Naive thymus-derived CD4-positive, alpha-beta T cell (primary cell): ENCODE measurements around the gene IL17REL. TPM values are rescaled to one million over a fixed set of nuclear protein-coding genes. Genes with fewer than 3 reads are reported as not detected.

Experiments
- ATAC-seq: fragments of 150-1000 bp; cut with Tn5 transposase; 2 replicates; pipeline ENCODE4 v1.10.0; 2021; ENCODE audit warnings: mild to moderate bottlenecking, moderate library complexity
- CTCF ChIA-PET: fragments of 350-600 bp; sonication (Branson Sonifier 250); formaldehyde crosslinking; loops from one replicate; lab custom pipeline; 2021; ENCODE audit warnings: antibody characterized with exemption; lab: Charles Lee
- POLR2A ChIA-PET: fragments of 350-600 bp; sonication (Branson Sonifier 250); formaldehyde crosslinking; loops from one replicate; lab custom pipeline; 2021; ENCODE audit warnings: antibody characterized with exemption, inconsistent platforms; lab: Charles Lee
- DNase-seq, 9 donors: peaks; one replicate each; pipeline versions ENCODE4 v3.0.0 to v3.0.0-alpha.2; 2020 to 2022; ENCODE audit warnings: mixed read lengths in 1 of 9
- H3K27ac ChIP-seq: one replicate; pipeline ENCODE4 v1.7.0; 2013; ENCODE audit warnings: mild to moderate bottlenecking, low read depth, low read length, moderate library complexity
- H3K27me3 ChIP-seq, 2 donors: one replicate each; pipeline ENCODE4 v1.7.0; 2013; ENCODE audit warnings: low read length in 2 of 2, mild to moderate bottlenecking in 2 of 2, moderate library complexity in 2 of 2; ENCODE audit not compliant: control insufficient read depth in 2 of 2, insufficient read depth in 2 of 2
- H3K36me3 ChIP-seq, 3 experiments: 1 replicate in 2 of 3; 2 replicates in 1 of 3; pipeline ENCODE4 v1.7.0; 2013; ENCODE audit warnings: low read length in 3 of 3, mild to moderate bottlenecking in 3 of 3, moderate library complexity in 1 of 3; ENCODE audit not compliant: insufficient read depth in 3 of 3, control insufficient read depth in 2 of 3
- H3K4me1 ChIP-seq, 2 donors: one replicate each; pipeline ENCODE4 v1.7.0; 2013; ENCODE audit warnings: low read length in 2 of 2, mild to moderate bottlenecking in 2 of 2, moderate library complexity in 1 of 2; ENCODE audit not compliant: control insufficient read depth in 2 of 2, insufficient read depth in 2 of 2
- H3K4me3 ChIP-seq: 2 replicates; pipeline ENCODE4 v1.7.0; 2013; ENCODE audit warnings: mild to moderate bottlenecking, low read length
- H3K9me3 ChIP-seq, 3 experiments: 1 replicate in 2 of 3; 2 replicates in 1 of 3; pipeline ENCODE4 v1.7.0; 2013; ENCODE audit warnings: low read length in 3 of 3; ENCODE audit not compliant: control insufficient read depth in 2 of 3
- H3K27ac Mint-ChIP-seq, 9 donors: one replicate each; pipeline ENCODE4 v1.8.0; 2020 to 2022; ENCODE audit warnings: mixed read lengths in 9 of 9, mild to moderate bottlenecking in 8 of 9, moderate library complexity in 5 of 9, inconsistent platforms in 2 of 9
- H3K27me3 Mint-ChIP-seq, 5 donors: one replicate each; pipeline ENCODE4 v1.8.0; 2021 to 2022; ENCODE audit warnings: mixed read lengths in 5 of 5, mild to moderate bottlenecking in 1 of 5
- H3K36me3 Mint-ChIP-seq, 5 donors: one replicate each; pipeline ENCODE4 v1.8.0; 2020 to 2022; ENCODE audit warnings: mixed read lengths in 5 of 5, mild to moderate bottlenecking in 3 of 5, inconsistent platforms in 1 of 5
- H3K4me1 Mint-ChIP-seq, 7 donors: one replicate each; pipeline ENCODE4 v1.8.0; 2020 to 2022; ENCODE audit warnings: mixed read lengths in 7 of 7, mild to moderate bottlenecking in 3 of 7, inconsistent platforms in 1 of 7
- H3K4me3 Mint-ChIP-seq, 10 donors: one replicate each; pipeline ENCODE4 v1.8.0; 2020 to 2022; ENCODE audit warnings: mild to moderate bottlenecking in 10 of 10, mixed read lengths in 10 of 10, moderate library complexity in 6 of 10, inconsistent platforms in 2 of 10
- H3K9me3 Mint-ChIP-seq, 11 donors: one replicate each; pipeline ENCODE4 v1.8.0; 2020 to 2022; ENCODE audit warnings: mixed read lengths in 11 of 11, mild to moderate bottlenecking in 4 of 11, inconsistent platforms in 1 of 11, moderate library complexity in 1 of 11
- intact Hi-C, 2 donors: fragments of 100-400 bp; cut with micrococcal nuclease; formaldehyde crosslinking; loops; one replicate each; pipeline ENCODE4 v1.15.1; 2023
- polyA plus RNA-seq, 2 donors: library from polyadenylated mRNA; unstranded; fragments of 300-500 nt; fragmentation: Illumina TruSeq; gene quantifications; one replicate each; pipeline ENCODE4 v1.2.3, GENCODE V29; 2021
- total RNA-seq, 6 experiments: library from RNA in 5 of 6; stranded (reverse) in 5 of 6; gene quantifications; 1 replicate in 5 of 6; 2 replicates in 1 of 6; pipeline ENCODE4 v1.2.3 and lab custom pipeline; 2021 to 2026

IL17REL gene
- total and polyA plus RNA-seq, 7 experiments from 2014 or later = not detected

DNA sequence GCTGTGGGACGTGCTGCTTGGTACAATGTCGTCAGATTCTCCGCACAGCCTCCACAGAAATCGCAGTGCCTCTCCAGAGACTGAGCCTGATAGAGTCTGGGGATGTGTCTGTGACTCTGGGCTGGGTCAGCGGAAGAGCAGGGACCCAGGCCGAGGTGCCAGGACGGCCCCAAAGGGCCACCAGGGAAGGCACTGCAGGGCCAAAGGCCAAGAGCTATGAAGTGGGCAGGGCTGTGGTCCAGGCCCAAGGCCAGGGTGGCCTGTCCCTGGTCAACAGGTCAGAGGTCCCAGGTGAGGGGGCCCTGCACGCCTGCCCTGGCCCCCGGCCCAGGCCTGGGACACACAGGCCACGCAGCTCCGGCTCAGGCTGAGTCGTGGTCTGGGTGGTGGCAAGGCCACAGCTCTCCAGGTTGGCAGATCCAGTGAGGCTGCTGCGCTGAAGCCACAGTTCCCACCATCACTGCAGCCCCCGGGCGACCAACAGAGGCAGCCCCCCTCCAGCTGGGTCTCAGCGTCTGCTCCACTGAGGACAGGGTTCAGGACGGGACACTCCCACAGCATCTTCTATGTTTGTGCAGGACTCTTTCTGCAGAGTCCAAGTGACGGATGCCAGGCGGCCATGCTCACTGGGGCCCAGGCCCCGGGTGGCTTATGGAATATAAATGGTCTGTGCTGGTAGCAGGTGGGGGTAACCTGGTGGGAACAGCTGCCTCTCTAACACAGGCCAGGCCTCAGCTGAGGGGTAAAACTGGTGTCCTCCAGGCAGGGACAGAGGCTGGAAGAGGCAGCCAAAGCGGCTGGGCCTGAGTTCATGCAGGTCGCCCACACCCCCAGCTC lies 56.8 kb downstream of the IL17REL start:
- Mint-ChIP-seq H3K27me3 (no peaks in the 10 kb centered on the region), H3K4me1 (peaks cover 0 to 11% (median 3%) of the 10 kb centered on the region in 7 donors), H3K36me3 (no peaks in the 10 kb centered on the region), H3K9me3 (no peaks in the 10 kb centered on the region), H3K4me3 (no peak overlapping the region), H3K27ac (no peak overlapping the region)
- Histone ChIP-seq H3K27ac (no peak overlapping the region), H3K4me1 (peaks cover 0 to 5% of the 10 kb centered on the region in 2 donors), H3K36me3 (no peaks in the 10 kb centered on the region), H3K4me3 (no peak overlapping the region), H3K9me3 (no peaks in the 10 kb centered on the region), H3K27me3 (no peaks in the 10 kb centered on the region)
- ATAC-seq (no peak), DNase-seq (no peak)
- intact Hi-C loops = no loop called here
- ChIA-PET CTCF (interaction anchor here (0.9 kb wide), 1 partner anchor 19 kb away, joined by 3 read pairs; no protein-coding TSS in a partner anchor), POLR2A (interaction anchor here (0.7 to 1.9 kb wide), 4 partner anchors 10 to 19 kb away, joined by 3 to 6 read pairs (median 4); no protein-coding TSS in a partner anchor)

GRCh38 chr22:49954991-49955580 lies 57.5 kb downstream of the IL17REL start:
- Histone ChIP-seq H3K4me3 (no peak overlapping the region), H3K36me3 (no peaks in the 10 kb centered on the region), H3K27me3 (no peaks in the 10 kb centered on the region), H3K27ac (no peak overlapping the region), H3K4me1 (peaks cover 0 to 5% of the 10 kb centered on the region in 2 donors), H3K9me3 (no peaks in the 10 kb centered on the region)
- intact Hi-C loops = no loop called here
- no peak for DNase-seq
- peaks cover 0 to 11% (median 3%) of the 10 kb centered on the region in 7 donors for H3K4me1 Mint-ChIP-seq
- POLR2A ChIA-PET = interaction anchor here (1.5 to 1.9 kb wide), 2 partner anchors 9 to 11 kb away, joined by 6 read pairs; no protein-coding TSS in a partner anchor
- no peaks in the 10 kb centered on the region for H3K27me3 Mint-ChIP-seq
- no peaks in the 10 kb centered on the region for H3K9me3 Mint-ChIP-seq
- no peak overlapping the region for H3K4me3 Mint-ChIP-seq
- H3K27ac Mint-ChIP-seq = no peak overlapping the region
- no peaks in the 10 kb centered on the region for H3K36me3 Mint-ChIP-seq
- ATAC-seq = no peak
- CTCF ChIA-PET = no interaction called here

- DNase-seq (no peak), ATAC-seq (no peak)
- peaks cover 0 to 7% (median 2%) of the 10 kb centered on the region in 7 donors for H3K4me1 Mint-ChIP-seq
- no peak overlapping the region for H3K27ac Mint-ChIP-seq
- ChIA-PET POLR2A (interaction anchor here (1.9 kb wide), 1 partner anchor 9 kb away, joined by 6 read pairs; no protein-coding TSS in a partner anchor), CTCF (no interaction called here)
- no peaks in the 10 kb centered on the region for H3K4me1 ChIP-seq
- no peaks in the 10 kb centered on the region for H3K36me3 ChIP-seq
- no peak overlapping the region for H3K27ac ChIP-seq
- no peaks in the 10 kb centered on the region for H3K27me3 Mint-ChIP-seq
- H3K4me3 ChIP-seq = no peak overlapping the region
- intact Hi-C loops = no loop called here
- H3K9me3 Mint-ChIP-seq = no peaks in the 10 kb centered on the region
- H3K36me3 Mint-ChIP-seq = no peaks in the 10 kb centered on the region
- H3K27me3 ChIP-seq = no peaks in the 10 kb centered on the region
- H3K9me3 ChIP-seq = no peaks in the 10 kb centered on the region
- H3K4me3 Mint-ChIP-seq = no peak overlapping the region
Observed at GRCh38 chr22:49954354-49954753, 58.2 kb downstream of the IL17REL start.

- Histone ChIP-seq H3K4me3 (no peak overlapping the region), H3K27me3 (no peaks in the 10 kb centered on the region), H3K27ac (no peak overlapping the region), H3K4me1 (no peaks in the 10 kb centered on the region), H3K9me3 (no peaks in the 10 kb centered on the region), H3K36me3 (no peaks in the 10 kb centered on the region)
- H3K9me3 Mint-ChIP-seq = no peaks in the 10 kb centered on the region
- DNase-seq = no peak
- POLR2A ChIA-PET = interaction anchor here (1.9 kb wide), 1 partner anchor 8 kb away, joined by 6 read pairs; no protein-coding TSS in a partner anchor
- no peaks in the 10 kb centered on the region for H3K27me3 Mint-ChIP-seq
- intact Hi-C loops = no loop called here
- H3K27ac Mint-ChIP-seq = no peak overlapping the region
- no peak for ATAC-seq
- CTCF ChIA-PET = no interaction called here
- H3K36me3 Mint-ChIP-seq = no peaks in the 10 kb centered on the region
- no peak overlapping the region for H3K4me3 Mint-ChIP-seq
- H3K4me1 Mint-ChIP-seq = peaks cover 0 to 4% (median under 1%) of the 10 kb centered on the region in 7 donors
Observed at GRCh38 chr22:49953680-49954344, 58.8 kb downstream of the IL17REL start.

- no peak overlapping the region for H3K4me3 ChIP-seq
- Mint-ChIP-seq H3K9me3 (no peaks in the 10 kb centered on the region), H3K4me1 (peaks cover 0 to 4% (median 0%) of the 10 kb centered on the region in 7 donors), H3K27me3 (no peaks in the 10 kb centered on the region), H3K4me3 (no peak overlapping the region), H3K27ac (no peak overlapping the region), H3K36me3 (no peaks in the 10 kb centered on the region)
- no peak for DNase-seq
- intact Hi-C loops = no loop called here
- H3K27me3 ChIP-seq = no peaks in the 10 kb centered on the region
- H3K9me3 ChIP-seq = no peaks in the 10 kb centered on the region
- H3K36me3 ChIP-seq = no peaks in the 10 kb centered on the region
- H3K4me1 ChIP-seq = no peaks in the 10 kb centered on the region
- ChIA-PET POLR2A (interaction anchor here (0.6 to 0.9 kb wide), 2 partner anchors 12 to 16 kb away, joined by 3 read pairs; no protein-coding TSS in a partner anchor), CTCF (interaction anchor here (1.8 kb wide), 1 partner anchor 7 kb away, joined by 4 read pairs; the partner anchor contains the start of gene PIM3)
- no peak overlapping the region for H3K27ac ChIP-seq
- ATAC-seq = peak; percentile 13
Observed at GRCh38 chr22:49953027-49953679, 59.4 kb downstream of the IL17REL start.
